Pancreas (tissue), 10 donors: ENCODE results near the gene XRCC1. TPM values are rescaled to one million over a fixed set of nuclear protein-coding genes. Genes with fewer than 3 reads are reported as not detected.
"Not testable (repeated sequence)": the region's sequence is repeated elsewhere in the genome, so short reads cannot be mapped to it uniquely, and the experiment has no call there.

Source experiments
- ATAC-seq, 4 donors: fragments of 200-7000 bp; cut with Tn5 transposase; one replicate each; pipeline versions ENCODE4 v1.8.0 to v1.9.1; 2020; ENCODE audit warnings: mild to moderate bottlenecking in 4 of 4, moderate library complexity in 4 of 4
- DNase-seq, 6 donors: peaks; one replicate each; pipeline ENCODE4 v3.0.0-alpha.2; 2020
- FAIRE-seq: peaks from 2 replicates; lab custom pipeline; 2012; peaks lifted over from hg19 to GRCh38; lab: Jason Lieb, UNC
- H3K27ac ChIP-seq, 4 donors: fragments of 200-600 bp; sonication (generic); 1 replicate in 3 of 4; 2 replicates in 1 of 4; pipeline versions ENCODE4 v1.5.0 to v1.8.0; 2020
- H3K27me3 ChIP-seq, 4 donors: fragments of 200-600 bp; one replicate each; pipeline ENCODE4 v1.8.0; 2021
- H3K36me3 ChIP-seq, 3 donors: fragments of 200-600 bp; sonication (generic) in 1 of 3; one replicate each; pipeline versions ENCODE4 v1.5.0 to v1.8.0; 2020 to 2021
- H3K4me1 ChIP-seq, 3 donors: fragments of 200-600 bp; one replicate each; pipeline ENCODE4 v1.8.0; 2021
- H3K4me3 ChIP-seq, 4 donors: fragments of 200-600 bp; sonication (generic) in 2 of 4; one replicate each; pipeline versions ENCODE4 v1.5.0 to v1.8.0; 2020 to 2021
- H3K9me3 ChIP-seq, 4 donors: fragments of 200-600 bp; one replicate each; pipeline ENCODE4 v1.8.0; 2021
- CTCF ChIP-seq, 4 donors: fragments of 200-600 bp; sonication (generic) in 3 of 4; IDR thresholded peaks; one replicate each; pipeline versions ENCODE4 v1.5.0 to v1.8.0; 2021; ENCODE audit warnings: antibody characterized with exemption in 4 of 4
- WGBS, 2 donors: extraction: QIAGEN DNeasy Blood & Tissue Kit; methylation state at CpG; one replicate each; pipeline ENCODE4 v1.1.7; 2013; 5-methylcytosine and 5-hydroxymethylcytosine counted together
- intact Hi-C, 3 donors: fragments of 100-400 bp; cut with DNase I; formaldehyde crosslinking; loops; one replicate each; pipeline versions ENCODE4 v1.11.1 to v1.14.2; 2022
- polyA plus RNA-seq, 2 donors: library from polyadenylated mRNA; stranded (reverse); fragments of 200-250 nt; gene quantifications; one replicate each; pipeline ENCODE4 v1.2.3, GENCODE V29; 2013
- total RNA-seq, 6 donors: library from RNA; stranded (reverse); fragmentation: NEBNext Ultra II Directional in 4 of 6; extraction: Animal tissue kit (Norgen Biotek cat#: 25700) in 4 of 6; gene quantifications; one replicate each; pipeline versions ENCODE4 v1.2.1 to v1.2.4, GENCODE V29; 2021 to 2023
- donor health status: healthy with polysubstance abuse.
- donor health status: DM: no; HTN: no; CAD: no; lungs with moderate emphysema.
- donor health status: DM: no; HTN: no; CAD: no.
- donor health status: control.
- donor health status: control.
- donor health status: Bipolar disorder and iron deficiency.
- donor health status: DM: yes; HTN: yes; CAD: no.
- donor health status: DM: no; HTN: no; CAD: no.
- donor health status: DM: no; HTN: no; CAD: no.
- donor health status: DM: yes; HTN: yes; CAD: no.

The XRCC1 gene
- total and polyA plus RNA-seq, 8 donors, result 9.3 to 19.3 (median 12.8) TPM

- Histone ChIP-seq H3K27me3 (no peaks in the 10 kb centered on the region), H3K9me3 (no peaks in the 10 kb centered on the region), H3K36me3 (no peaks in the 10 kb centered on the region), H3K4me3 (peak within 1 kb of the TSS; percentile 51 to 73 (median 60)), H3K4me1 (peaks cover 0 to 20% (median 13%) of the 10 kb centered on the region in 3 donors), H3K27ac (peak within 1 kb of the TSS in 3 of 4 donors; percentile 16 to 77 (median 73))
- intact Hi-C loops, result no loop called here
- no peak for TF ChIP-seq CTCF (IDR thresholded peaks at IDR 0.05)
- 5% methylated on average over 49 to 54 of the region's 54 CpGs for WGBS, 2 donors
- DNase-seq, result peak; percentile 75 to 94 (median 86)
- FAIRE-seq, result no peak
- ATAC-seq, result peak; percentile 94 to 95 (median 94)
Observed at GRCh38 chr19:43526884-43527859, 48.2 kb downstream of the XRCC1 start, which contains the start of gene ETHE1. ETHE1 (minus strand) TSS chr19:43527201; CDS start chr19:43527177, 24 bp downstream.

GRCh38 chr19:43525836-43526771 lies 49.2 kb downstream of the XRCC1 start:
- Histone ChIP-seq H3K27ac (peak overlapping the region in 2 of 4 donors; percentile 73 to 77), H3K27me3 (no peaks in the 10 kb centered on the region), H3K4me1 (peaks cover 0 to 20% (median 13%) of the 10 kb centered on the region in 3 donors), H3K36me3 (no peaks in the 10 kb centered on the region), H3K4me3 (peak overlapping the region; percentile 51 to 73 (median 60)), H3K9me3 (no peaks in the 10 kb centered on the region)
- FAIRE-seq (no peak), ATAC-seq (peak; percentile 47 to 56 (median 54)), DNase-seq (peak in 3 of 6 donors; percentile 45 to 81 (median 64))
- intact Hi-C loops, result no loop called here
- 4 to 9% methylated on average over 26 of the region's 26 CpGs for WGBS, 2 donors
- no peak for TF ChIP-seq CTCF (IDR thresholded peaks at IDR 0.05)

GRCh38 chr19:43524922-43525835 lies 50.1 kb downstream of the XRCC1 start:
- intact Hi-C loops, result loop anchor here in 2 of 3 donors (5.0 kb wide), 1 partner anchor 78 kb away; no protein-coding TSS in a partner anchor
- no peaks in the 10 kb centered on the region for H3K27me3 ChIP-seq
- ATAC-seq (peak; percentile 15 to 61 (median 54)), FAIRE-seq (no peak), DNase-seq (peak in 4 of 6 donors; percentile 48 to 69 (median 60))
- H3K9me3 ChIP-seq, result no peaks in the 10 kb centered on the region
- peak overlapping the region in 3 of 4 donors; percentile 51 to 73 (median 53) for H3K4me3 ChIP-seq
- TF ChIP-seq CTCF (IDR thresholded peaks at IDR 0.05), result no peak
- H3K36me3 ChIP-seq, result no peaks in the 10 kb centered on the region
- H3K4me1 ChIP-seq, result peaks cover 0 to 20% (median 13%) of the 10 kb centered on the region in 3 donors
- 18 to 31% methylated on average over 12 of the region's 12 CpGs for WGBS, 2 donors
- H3K27ac ChIP-seq, result peak overlapping the region in 3 of 4 donors; percentile 33 to 77 (median 73)

- H3K27me3 ChIP-seq, H3K27ac ChIP-seq, ATAC-seq, DNase-seq, FAIRE-seq, H3K36me3 ChIP-seq, H3K4me3 ChIP-seq, H3K9me3 ChIP-seq: not testable (repeated sequence)
- 96 to 98% methylated on average over 8 of the region's 8 CpGs for WGBS, 2 donors
- intact Hi-C loops, result loop anchor here in 2 of 3 donors (5.0 kb wide), 1 partner anchor 76 kb away; no protein-coding TSS in a partner anchor
- peaks cover 0 to 20% (median 13%) of the 10 kb centered on the region in 3 donors for H3K4me1 ChIP-seq
Observed at GRCh38 chr19:43523696-43524095, 51.6 kb downstream of the XRCC1 start.
